Vagina (tissue), 2 donors: Measurements from ENCODE around the gene FASTKD1. TPM values are rescaled to one million over a fixed set of nuclear protein-coding genes. Genes with fewer than 3 reads are reported as not detected.
"Not testable (repeated sequence)": the region's sequence is repeated elsewhere in the genome, so short reads cannot be mapped to it uniquely, and the experiment has no call there.

Experiments
- DNase-seq, 2 donors: peaks; one replicate each; pipeline ENCODE4 v3.0.0-alpha.2; 2017; ENCODE audit errors: extremely low spot score in 2 of 2
- H3K27ac ChIP-seq: fragments of 200-600 bp; sonication (generic); one replicate; pipeline ENCODE4 v1.5.1; 2019
- H3K27me3 ChIP-seq: fragments of 200-600 bp; sonication (generic); one replicate; pipeline ENCODE4 v1.5.1; 2019
- H3K36me3 ChIP-seq, 2 donors: fragments of 200-600 bp; sonication (generic); one replicate each; pipeline ENCODE4 v1.5.1; 2017 to 2019
- H3K4me1 ChIP-seq: fragments of 200-600 bp; sonication (generic); one replicate; pipeline ENCODE4 v1.5.1; 2019
- H3K4me3 ChIP-seq, 2 donors: fragments of 200-600 bp; sonication (generic); 1 replicate in 1 of 2; 2 replicates in 1 of 2; pipeline ENCODE4 v1.5.1; 2016 to 2019
- H3K9me3 ChIP-seq: fragments of 200-600 bp; sonication (generic); one replicate; pipeline ENCODE4 v1.5.1; 2019
- POLR2A ChIP-seq, 2 donors: fragments of 450-650 bp; IDR thresholded peaks; one replicate each; pipeline ENCODE4 v1.6.1; 2017; ENCODE audit warnings: antibody characterized with exemption in 2 of 2, mild to moderate bottlenecking in 2 of 2, moderate library complexity in 2 of 2
- POLR2AphosphoS5 ChIP-seq, 2 donors: sonication (generic); formaldehyde crosslinking; IDR thresholded peaks; one replicate each; pipeline ENCODE4 v1.9.0; 2017; ENCODE audit warnings: antibody characterized with exemption in 2 of 2, mild to moderate bottlenecking in 2 of 2, low read depth in 1 of 2; ENCODE audit not compliant: insufficient read depth in 1 of 2
- intact Hi-C: fragments of 100-400 bp; cut with DNase I; formaldehyde crosslinking; loops from one replicate; pipeline ENCODE4 v1.15.1; 2023
- total RNA-seq: library from RNA; depleted of rRNA; stranded (reverse); fragments of >200 nt; gene quantifications from one replicate; pipeline ENCODE4 v1.2.3, GENCODE V29; 2016
- TF ChIP-seq, protein P1 (sequence below), 3 experiments: fragments of 450-650 bp in 2 of 3; fragments of 200-600 bp in 1 of 3; sonication (generic) in 1 of 3; IDR thresholded peaks; one replicate each; pipeline ENCODE4 v1.5.1; 2017 to 2019; ENCODE audit warnings: antibody characterized with exemption in 3 of 3, mild to moderate bottlenecking in 2 of 3, moderate library complexity in 2 of 3

FASTKD1 gene
- total RNA-seq, 1 donor from 2014 or later = 17.7 TPM

DNA sequence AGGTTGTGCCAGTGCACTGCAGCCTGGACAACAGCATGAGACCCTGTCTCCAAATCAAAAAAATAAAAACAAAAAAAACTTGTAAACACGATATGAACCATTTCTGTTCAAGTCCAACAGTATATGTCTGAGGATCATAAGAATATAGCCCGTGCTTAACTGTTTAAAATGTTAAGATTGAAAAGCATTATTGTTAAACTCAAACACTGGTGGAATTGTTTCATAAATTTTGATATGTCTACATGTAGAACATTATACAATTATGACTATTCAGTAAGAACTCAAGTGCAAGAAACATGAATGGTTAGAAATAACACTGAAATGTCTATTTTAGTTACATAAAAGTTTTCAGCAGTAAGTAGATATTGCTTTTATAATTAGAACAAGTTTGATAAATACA, 40.2 kb upstream of the FASTKD1 start:
- H3K36me3 ChIP-seq = peaks cover 0 to 68% of the 10 kb centered on the region in 2 donors
- H3K9me3 ChIP-seq = no peaks in the 10 kb centered on the region
- no peak overlapping the region for H3K4me3 ChIP-seq
- H3K27me3 ChIP-seq = no peaks in the 10 kb centered on the region
- intact Hi-C loops = no loop called here
- H3K27ac ChIP-seq = no peak overlapping the region
- TF ChIP-seq POLR2A (IDR thresholded peaks at IDR 0.05) (no peak), POLR2AphosphoS5 (IDR thresholded peaks at IDR 0.05; ENCODE audit: insufficient read depth in 1 of 2, low read depth in 1 of 2) (no peak)
- TF ChIP-seq, protein P1, sequence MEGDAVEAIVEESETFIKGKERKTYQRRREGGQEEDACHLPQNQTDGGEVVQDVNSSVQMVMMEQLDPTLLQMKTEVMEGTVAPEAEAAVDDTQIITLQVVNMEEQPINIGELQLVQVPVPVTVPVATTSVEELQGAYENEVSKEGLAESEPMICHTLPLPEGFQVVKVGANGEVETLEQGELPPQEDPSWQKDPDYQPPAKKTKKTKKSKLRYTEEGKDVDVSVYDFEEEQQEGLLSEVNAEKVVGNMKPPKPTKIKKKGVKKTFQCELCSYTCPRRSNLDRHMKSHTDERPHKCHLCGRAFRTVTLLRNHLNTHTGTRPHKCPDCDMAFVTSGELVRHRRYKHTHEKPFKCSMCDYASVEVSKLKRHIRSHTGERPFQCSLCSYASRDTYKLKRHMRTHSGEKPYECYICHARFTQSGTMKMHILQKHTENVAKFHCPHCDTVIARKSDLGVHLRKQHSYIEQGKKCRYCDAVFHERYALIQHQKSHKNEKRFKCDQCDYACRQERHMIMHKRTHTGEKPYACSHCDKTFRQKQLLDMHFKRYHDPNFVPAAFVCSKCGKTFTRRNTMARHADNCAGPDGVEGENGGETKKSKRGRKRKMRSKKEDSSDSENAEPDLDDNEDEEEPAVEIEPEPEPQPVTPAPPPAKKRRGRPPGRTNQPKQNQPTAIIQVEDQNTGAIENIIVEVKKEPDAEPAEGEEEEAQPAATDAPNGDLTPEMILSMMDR (IDR thresholded peaks at IDR 0.05) = no peak
- no peaks in the 10 kb centered on the region for H3K4me1 ChIP-seq
- no peak for DNase-seq

DNA sequence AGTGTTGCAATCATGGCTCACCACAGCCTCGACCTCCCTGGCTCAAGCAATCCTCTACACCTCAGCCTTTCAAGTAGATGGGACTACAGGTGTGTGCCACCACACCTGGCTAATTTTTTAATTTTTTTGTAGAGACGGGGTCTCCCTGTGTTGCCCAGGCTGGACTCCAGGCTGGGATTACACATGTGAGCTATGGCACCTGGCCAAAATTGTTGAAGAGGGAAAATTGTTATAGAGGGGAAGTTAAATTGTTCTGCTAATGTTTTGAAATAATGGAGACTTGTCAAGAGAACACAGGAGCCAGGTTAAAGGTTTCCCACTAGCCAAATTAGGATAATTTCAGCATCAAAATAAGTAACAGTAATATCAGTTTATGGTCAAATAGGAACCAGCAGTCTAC, 35.6 kb upstream of the FASTKD1 start:
- peaks cover 0 to 76% of the 10 kb centered on the region in 2 donors for H3K36me3 ChIP-seq
- no peak for TF ChIP-seq POLR2AphosphoS5 (IDR thresholded peaks at IDR 0.05; ENCODE audit: insufficient read depth in 1 of 2, low read depth in 1 of 2)
- TF ChIP-seq, protein P1 (IDR thresholded peaks at IDR 0.05) = no peak
- no peak for TF ChIP-seq POLR2A (IDR thresholded peaks at IDR 0.05)

DNA sequence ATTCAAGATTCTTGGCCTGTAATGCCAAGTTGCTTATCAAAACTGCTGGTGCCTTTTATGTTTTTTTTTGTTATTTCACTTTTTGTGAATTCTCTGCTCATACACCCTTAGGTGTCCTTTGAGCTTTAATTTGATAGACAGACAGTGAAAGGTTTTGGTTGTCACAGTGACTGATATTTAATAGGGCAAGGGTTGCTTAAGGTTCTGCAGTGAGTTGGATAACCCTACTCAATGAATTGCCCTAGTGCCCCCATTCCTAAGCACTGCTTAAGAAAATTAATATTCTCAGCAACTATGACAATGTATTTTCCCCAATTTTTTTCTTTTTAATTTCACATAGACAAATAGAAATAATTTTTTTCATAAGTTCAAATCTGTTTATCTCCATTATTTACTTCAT, 25.9 kb upstream of the FASTKD1 start:
- TF ChIP-seq POLR2A (IDR thresholded peaks at IDR 0.05) = no peak
- no peak for TF ChIP-seq POLR2AphosphoS5 (IDR thresholded peaks at IDR 0.05; ENCODE audit: insufficient read depth in 1 of 2, low read depth in 1 of 2)
- TF ChIP-seq, protein P1 (IDR thresholded peaks at IDR 0.05) = no peak
- H3K27me3 ChIP-seq = no peaks in the 10 kb centered on the region
- intact Hi-C loops = no loop called here
- H3K4me3 ChIP-seq = no peak overlapping the region
- no peaks in the 10 kb centered on the region for H3K9me3 ChIP-seq
- peaks cover 21% of the 10 kb centered on the region for H3K4me1 ChIP-seq
- peaks cover 0 to 4% of the 10 kb centered on the region in 2 donors for H3K36me3 ChIP-seq
- DNase-seq = no peak
- no peak overlapping the region for H3K27ac ChIP-seq

More for the DNA sequence above, 35.6 kb upstream of the FASTKD1 start:
- no peak for DNase-seq
- no peaks in the 10 kb centered on the region for H3K27me3 ChIP-seq
- no peaks in the 10 kb centered on the region for H3K4me1 ChIP-seq
- H3K27ac ChIP-seq = no peak overlapping the region
- no peak overlapping the region for H3K4me3 ChIP-seq
- intact Hi-C loops = no loop called here
- H3K9me3 ChIP-seq = no peaks in the 10 kb centered on the region

DNA sequence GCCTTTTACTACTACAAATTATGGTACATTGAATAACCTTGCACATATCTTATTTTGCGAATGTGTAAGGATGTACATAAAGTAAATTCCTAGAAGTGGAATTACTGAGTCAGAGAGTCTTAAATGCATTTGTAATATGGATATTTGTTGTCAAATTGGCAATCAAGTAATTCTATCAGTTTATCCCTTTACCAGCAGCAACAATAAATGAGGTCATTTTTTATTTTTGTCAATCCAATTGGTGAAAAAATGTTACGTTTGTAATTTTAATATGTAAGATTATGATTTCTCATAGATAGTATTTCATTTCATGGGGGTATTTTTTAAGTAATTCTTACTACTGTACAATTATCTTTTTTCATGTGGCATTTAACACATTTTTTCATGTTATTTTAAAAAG, 25.3 kb upstream of the FASTKD1 start:
- Histone ChIP-seq H3K27me3 (no peaks in the 10 kb centered on the region), H3K4me1 (peaks cover 21% of the 10 kb centered on the region), H3K27ac (no peak overlapping the region), H3K4me3 (no peak overlapping the region), H3K9me3 (no peaks in the 10 kb centered on the region), H3K36me3 (no peaks in the 10 kb centered on the region)
- TF ChIP-seq POLR2A (IDR thresholded peaks at IDR 0.05) (no peak), POLR2AphosphoS5 (IDR thresholded peaks at IDR 0.05; ENCODE audit: insufficient read depth in 1 of 2, low read depth in 1 of 2) (no peak)
- TF ChIP-seq, protein P1 (IDR thresholded peaks at IDR 0.05) = no peak
- DNase-seq = no peak
- intact Hi-C loops = no loop called here

DNA sequence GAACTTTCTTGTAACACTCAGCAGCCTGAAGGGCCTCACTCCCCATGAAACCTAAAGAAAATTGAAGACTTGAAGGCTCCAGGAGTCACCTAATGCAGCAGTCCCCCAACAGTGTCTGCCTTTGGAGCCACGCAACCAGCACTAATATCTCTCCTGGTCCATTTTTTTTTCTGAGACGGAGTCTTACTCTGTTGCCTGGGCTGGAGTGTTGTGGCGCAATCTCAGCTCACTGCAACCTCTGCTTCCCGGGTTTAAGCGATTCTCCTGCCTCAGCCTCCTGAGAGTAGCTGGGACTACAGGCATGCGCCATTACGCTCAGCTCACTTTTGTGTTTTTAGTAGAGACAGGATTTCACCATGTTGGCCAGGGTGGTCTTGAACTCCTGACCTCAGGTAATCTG, 22.9 kb upstream of the FASTKD1 start:
- H3K9me3 ChIP-seq, DNase-seq, H3K36me3 ChIP-seq, H3K27ac ChIP-seq, H3K27me3 ChIP-seq, intact Hi-C loops, H3K4me3 ChIP-seq: not testable (repeated sequence)
- H3K4me1 ChIP-seq = peaks cover 20% of the 10 kb centered on the region

DNA sequence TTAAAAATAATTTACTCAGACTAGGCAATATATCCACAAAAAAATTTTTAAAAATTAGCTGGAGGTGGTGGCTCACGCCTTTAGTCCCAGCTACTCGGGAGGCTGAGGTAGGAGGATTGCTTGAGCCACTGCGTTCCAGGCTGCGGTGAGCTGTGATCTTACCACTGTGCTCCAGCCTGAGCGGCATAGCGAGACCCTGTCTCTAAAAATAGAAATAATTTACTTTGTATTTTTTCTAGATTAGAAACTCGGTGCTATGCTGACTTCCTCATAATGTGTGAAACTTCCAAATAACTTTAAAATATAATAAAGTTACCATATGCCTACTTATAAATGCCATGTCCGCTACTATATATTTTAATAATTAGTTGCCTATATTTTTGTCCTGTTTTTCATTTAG, 17.1 kb upstream of the FASTKD1 start:
- intact Hi-C loops = no loop called here
- TF ChIP-seq POLR2AphosphoS5 (IDR thresholded peaks at IDR 0.05; ENCODE audit: insufficient read depth in 1 of 2, low read depth in 1 of 2) = no peak
- TF ChIP-seq, protein P1 (IDR thresholded peaks at IDR 0.05) = no peak
- TF ChIP-seq POLR2A (IDR thresholded peaks at IDR 0.05) = no peak
- Histone ChIP-seq H3K4me3 (no peak overlapping the region), H3K27ac (no peak overlapping the region), H3K9me3 (no peaks in the 10 kb centered on the region), H3K4me1 (peaks cover 27% of the 10 kb centered on the region), H3K36me3 (no peaks in the 10 kb centered on the region), H3K27me3 (no peaks in the 10 kb centered on the region)
- DNase-seq = no peak
